CD4-positive, alpha-beta T cell (primary cell): ENCODE data around the gene GPSM1. TPM values are rescaled to one million over a fixed set of nuclear protein-coding genes. Genes with fewer than 3 reads are reported as not detected.

Experiments
- ATAC-seq: fragments of 200-7000 bp; cut with Tn5 transposase; one replicate; pipeline ENCODE4 v1.10.0; 2022; ENCODE audit warnings: mild to moderate bottlenecking; ENCODE audit not compliant: poor library complexity
- CTCF ChIA-PET: fragments of 350-600 bp; sonication (Branson Sonifier 250); formaldehyde crosslinking; loops from one replicate; lab custom pipeline; 2021; ENCODE audit warnings: antibody characterized with exemption, inconsistent platforms; lab: Charles Lee
- POLR2A ChIA-PET: fragments of 350-600 bp; sonication (Branson Sonifier 250); formaldehyde crosslinking; loops from one replicate; lab custom pipeline; 2021; ENCODE audit warnings: antibody characterized with exemption, inconsistent platforms; lab: Charles Lee
- DNase-seq, 14 experiments: peaks; one replicate each; pipeline ENCODE4 v3.0.0-alpha.2; 2013 to 2020; ENCODE audit warnings: mixed read lengths in 2 of 14
- H3K27ac ChIP-seq, 2 donors: one replicate each; pipeline versions ENCODE4 v1.5.1 to v1.7.0; 2013; ENCODE audit warnings: low read length in 2 of 2, low read depth in 1 of 2, mild to moderate bottlenecking in 1 of 2
- H3K27me3 ChIP-seq, 2 experiments: 1 replicate in 1 of 2; 2 replicates in 1 of 2; pipeline versions ENCODE4 v1.6.1 to v1.7.0; 2013; ENCODE audit warnings: low read length in 2 of 2, control low read depth in 1 of 2, mild to moderate bottlenecking in 1 of 2, moderate library complexity in 1 of 2; ENCODE audit not compliant: insufficient read depth in 2 of 2, control insufficient read depth in 1 of 2
- H3K36me3 ChIP-seq: one replicate; pipeline ENCODE4 v1.6.1; 2013; ENCODE audit warnings: low read length, control low read depth; ENCODE audit not compliant: insufficient read depth
- H3K4me1 ChIP-seq: one replicate; pipeline ENCODE4 v1.6.1; 2013; ENCODE audit warnings: low read length, control low read depth; ENCODE audit not compliant: insufficient read depth
- H3K4me3 ChIP-seq: one replicate; pipeline ENCODE4 v1.5.1; 2013; ENCODE audit warnings: mild to moderate bottlenecking, low read length, moderate library complexity
- H3K9me3 ChIP-seq, 2 experiments: 1 replicate in 1 of 2; 2 replicates in 1 of 2; pipeline versions ENCODE4 v1.6.1 to v1.7.0; 2013; ENCODE audit warnings: low read length in 2 of 2, mild to moderate bottlenecking in 2 of 2, control low read depth in 1 of 2, moderate library complexity in 1 of 2; ENCODE audit not compliant: control insufficient read depth in 1 of 2, insufficient read depth in 1 of 2
- H3K27ac Mint-ChIP-seq: one replicate; pipeline ENCODE4 v1.8.0; 2020; ENCODE audit warnings: mixed read lengths
- H3K27me3 Mint-ChIP-seq: one replicate; pipeline ENCODE4 v1.8.0; 2021; ENCODE audit warnings: mixed read lengths
- H3K36me3 Mint-ChIP-seq: one replicate; pipeline ENCODE4 v1.8.0; 2021; ENCODE audit warnings: low read depth, mixed read lengths
- H3K4me1 Mint-ChIP-seq: one replicate; pipeline ENCODE4 v1.8.0; 2021; ENCODE audit warnings: low read depth, mixed read lengths
- H3K4me3 Mint-ChIP-seq: one replicate; pipeline ENCODE4 v1.8.0; 2020; ENCODE audit warnings: mild to moderate bottlenecking, mixed read lengths
- H3K9me3 Mint-ChIP-seq: one replicate; pipeline ENCODE4 v1.8.0; 2020; ENCODE audit warnings: mixed read lengths
- CTCF ChIP-seq: fragments of 200-600 bp; IDR thresholded peaks from one replicate; pipeline ENCODE4 v1.8.0; 2022; ENCODE audit warnings: antibody characterized with exemption, mild to moderate bottlenecking
- intact Hi-C, 2 experiments: fragments of 100-400 bp; cut with DNase I in 1 of 2; cut with micrococcal nuclease in 1 of 2; formaldehyde crosslinking; loops; one replicate each; pipeline versions ENCODE4 v1.15.1 to v1.9.0; 2023 to 2025; cut with DNase I, micrococcal nuclease
- total RNA-seq, 174 experiments: library from RNA in 2 of 174; stranded (reverse) in 2 of 174; gene quantifications; one replicate each; pipeline ENCODE4 v1.2.3 and lab custom pipeline; 2021 to 2026

The GPSM1 gene
- total RNA-seq, 2 experiments from 2014 or later, result 7.7 to 8.6 TPM

GRCh38 chr9:136335296-136336155, 8.2 kb downstream of the GPSM1 start:
- CTCF ChIA-PET, result no interaction called here

GRCh38 chr9:136336156-136336870, 9.0 kb downstream of the GPSM1 start:
- peaks cover 2% of the 10 kb centered on the region for H3K4me1 ChIP-seq
- DNase-seq (no peak), ATAC-seq (no peak)
- Mint-ChIP-seq H3K36me3 (no peaks in the 10 kb centered on the region), H3K4me1 (no peaks in the 10 kb centered on the region), H3K4me3 (no peak overlapping the region), H3K27ac (no peak overlapping the region), H3K27me3 (no peaks in the 10 kb centered on the region), H3K9me3 (no peaks in the 10 kb centered on the region)
- H3K27ac ChIP-seq, result no peak overlapping the region
- ChIA-PET CTCF (no interaction called here), POLR2A (no interaction called here)
- intact Hi-C loops, result no loop called here
- H3K27me3 ChIP-seq, result no peaks in the 10 kb centered on the region
- no peak overlapping the region for H3K4me3 ChIP-seq
- TF ChIP-seq CTCF, result no peak
- no peaks in the 10 kb centered on the region for H3K9me3 ChIP-seq
- H3K36me3 ChIP-seq, result no peaks in the 10 kb centered on the region

More at GRCh38 chr9:136335296-136336155, 8.2 kb downstream of the GPSM1 start:
- DNase-seq (no peak), ATAC-seq (no peak)
- intact Hi-C loops, result no loop called here
- H3K4me1 Mint-ChIP-seq, result no peaks in the 10 kb centered on the region
- Histone ChIP-seq H3K4me1 (peaks cover 2% of the 10 kb centered on the region), H3K4me3 (no peak overlapping the region), H3K27me3 (no peaks in the 10 kb centered on the region), H3K27ac (no peak overlapping the region), H3K9me3 (no peaks in the 10 kb centered on the region), H3K36me3 (no peaks in the 10 kb centered on the region)
- H3K9me3 Mint-ChIP-seq, result no peaks in the 10 kb centered on the region
- no peak overlapping the region for H3K27ac Mint-ChIP-seq
- TF ChIP-seq CTCF, result no peak
- H3K27me3 Mint-ChIP-seq, result no peaks in the 10 kb centered on the region
- no peak overlapping the region for H3K4me3 Mint-ChIP-seq
- POLR2A ChIA-PET, result no interaction called here
- no peaks in the 10 kb centered on the region for H3K36me3 Mint-ChIP-seq

- H3K36me3 Mint-ChIP-seq, result no peaks in the 10 kb centered on the region
- no peaks in the 10 kb centered on the region for H3K27me3 Mint-ChIP-seq
- no peak for ATAC-seq
- H3K4me3 Mint-ChIP-seq, result no peak overlapping the region
- no peak for DNase-seq
- Histone ChIP-seq H3K27ac (no peak overlapping the region), H3K36me3 (no peaks in the 10 kb centered on the region), H3K9me3 (no peaks in the 10 kb centered on the region), H3K27me3 (no peaks in the 10 kb centered on the region), H3K4me1 (no peaks in the 10 kb centered on the region), H3K4me3 (no peak overlapping the region)
- no peaks in the 10 kb centered on the region for H3K4me1 Mint-ChIP-seq
- POLR2A ChIA-PET, result no interaction called here
- no peak overlapping the region for H3K27ac Mint-ChIP-seq
- no peak for TF ChIP-seq CTCF
- CTCF ChIA-PET, result no interaction called here
- intact Hi-C loops, result no loop called here
- H3K9me3 Mint-ChIP-seq, result no peaks in the 10 kb centered on the region
These were observed 9.5 kb downstream of the GPSM1 start for GRCh38 chr9:136336881-136337280.
